Upper lobe of left lung (tissue), 4 donors: ENCODE measurements around the gene NSMCE1.

ENCODE experiments used
- CTCF ChIP-seq, 6 experiments: fragments of 450-650 bp in 4 of 6; fragments of 200-600 bp in 2 of 6; sonication (generic) in 2 of 6; IDR thresholded peaks; one replicate each; pipeline ENCODE4 v1.5.1; 2016 to 2019; ENCODE audit warnings: antibody characterized with exemption in 6 of 6
- EP300 ChIP-seq, 4 donors: sonication (generic); formaldehyde crosslinking; IDR thresholded peaks; one replicate each; pipeline ENCODE4 v1.5.1; 2017; ENCODE audit warnings: antibody characterized with exemption in 4 of 4, control low read depth in 2 of 4
- POLR2A ChIP-seq, 4 donors: fragments of 450-650 bp; IDR thresholded peaks; one replicate each; pipeline ENCODE4 v1.5.1; 2016 to 2017; ENCODE audit warnings: antibody characterized with exemption in 4 of 4, mild to moderate bottlenecking in 2 of 4
- POLR2AphosphoS5 ChIP-seq, 2 donors: sonication (generic); formaldehyde crosslinking; IDR thresholded peaks; one replicate each; pipeline ENCODE4 v1.5.1; 2017; ENCODE audit warnings: antibody characterized with exemption in 2 of 2

- TF ChIP-seq EP300 (IDR thresholded peaks at IDR 0.05), result no peak
- no peak for TF ChIP-seq CTCF (IDR thresholded peaks at IDR 0.05)
- no peak for TF ChIP-seq POLR2A (IDR thresholded peaks at IDR 0.05)
- TF ChIP-seq POLR2AphosphoS5 (IDR thresholded peaks at IDR 0.05), result no peak
Measured at GRCh38 chr16:27311448-27311830, 42.9 kb upstream of the NSMCE1 start.
